GM19351 (cell line): ENCODE measurements around the gene GRM5.
"Not testable (repeated sequence)": the region's sequence is repeated elsewhere in the genome, so short reads cannot be mapped to it uniquely, and the experiment has no call there.

Source experiments
- ATAC-seq: cut with Tn5 transposase; IDR thresholded peaks from one replicate; pipeline ENCODE4 v1.9.1; 2021; ENCODE audit warnings: mild to moderate bottlenecking, moderate library complexity; ENCODE audit not compliant: unreplicated experiment

GRM5 gene

GRCh38 chr11:88975441-88975840 lies 90.3 kb downstream of the GRM5 start:
- not testable (repeated sequence) for ATAC-seq

GRCh38 chr11:88972210-88972609 lies 93.6 kb downstream of the GRM5 start:
- no peak for ATAC-seq

GRCh38 chr11:88961621-88962020 lies 104.2 kb downstream of the GRM5 start:
- not testable (repeated sequence) for ATAC-seq

GRCh38 chr11:88959857-88960256 lies 105.9 kb downstream of the GRM5 start:
- ATAC-seq, result not testable (repeated sequence)

GRCh38 chr11:88950975-88951374 lies 114.8 kb downstream of the GRM5 start:
- no peak for ATAC-seq

GRCh38 chr11:88948908-88949307 lies 116.9 kb downstream of the GRM5 start:
- not testable (repeated sequence) for ATAC-seq

GRCh38 chr11:88947843-88948572 lies 117.8 kb downstream of the GRM5 start:
- not testable (repeated sequence) for ATAC-seq

GRCh38 chr11:88929665-88930064 lies 136.1 kb downstream of the GRM5 start:
- ATAC-seq, result not testable (repeated sequence)

GRCh38 chr11:88917065-88917464 lies 148.7 kb downstream of the GRM5 start:
- ATAC-seq, result not testable (repeated sequence)

GRCh38 chr11:88909500-88909899 lies 156.3 kb downstream of the GRM5 start:
- no peak for ATAC-seq

GRCh38 chr11:88901436-88901835 lies 164.3 kb downstream of the GRM5 start:
- not testable (repeated sequence) for ATAC-seq

- not testable (repeated sequence) for ATAC-seq
These were observed 176.9 kb downstream of the GRM5 start for GRCh38 chr11:88888855-88889254.

- peak; percentile 81 for ATAC-seq
These were observed 179.0 kb downstream of the GRM5 start for GRCh38 chr11:88886796-88887195.

- not testable (repeated sequence) for ATAC-seq
These were observed 183.0 kb downstream of the GRM5 start for GRCh38 chr11:88882800-88883199.

- no peak for ATAC-seq
These were observed 204.2 kb downstream of the GRM5 start for GRCh38 chr11:88861618-88862017.

- not testable (repeated sequence) for ATAC-seq
These were observed 205.4 kb downstream of the GRM5 start for GRCh38 chr11:88860431-88860830.

GRCh38 chr11:88853963-88854362 lies 211.8 kb downstream of the GRM5 start:
- not testable (repeated sequence) for ATAC-seq

- not testable (repeated sequence) for ATAC-seq
These were observed 214.2 kb downstream of the GRM5 start for GRCh38 chr11:88851547-88851946.

- ATAC-seq, result not testable (repeated sequence)
These were observed 216.0 kb downstream of the GRM5 start for GRCh38 chr11:88849773-88850172.

GRCh38 chr11:88849368-88849767 lies 216.4 kb downstream of the GRM5 start:
- no peak for ATAC-seq

GRCh38 chr11:88846266-88846665 lies 219.5 kb downstream of the GRM5 start:
- not testable (repeated sequence) for ATAC-seq

GRCh38 chr11:88844941-88845340 lies 220.8 kb downstream of the GRM5 start:
- not testable (repeated sequence) for ATAC-seq
